Activated B cell treated with CpG ODN at 0.5 μM for 24 hours (primary cell): ENCODE results near the gene THEMIS. TPM values are rescaled to one million over a fixed set of nuclear protein-coding genes. Genes with fewer than 3 reads are reported as not detected.

ENCODE experiments used
- ATAC-seq: fragments of 200-7000 bp; cut with Tn5 transposase; one replicate; pipeline ENCODE4 v1.10.0; 2021; ENCODE audit warnings: low read depth, mild to moderate bottlenecking, moderate library complexity
- CTCF ChIA-PET: fragments of 350-600 bp; sonication (Branson Sonifier 250); formaldehyde crosslinking; loops from one replicate; lab custom pipeline; 2021; ENCODE audit warnings: antibody characterized with exemption; lab: Charles Lee
- POLR2A ChIA-PET: fragments of 350-600 bp; sonication (Branson Sonifier 250); formaldehyde crosslinking; loops from one replicate; lab custom pipeline; 2021; ENCODE audit warnings: antibody characterized with exemption; lab: Charles Lee
- DNase-seq: peaks from one replicate; pipeline ENCODE4 v3.0.0; 2022
- H3K27ac Mint-ChIP-seq: one replicate; pipeline ENCODE4 v1.8.0; 2020; ENCODE audit warnings: mixed read lengths
- H3K27me3 Mint-ChIP-seq: one replicate; pipeline ENCODE4 v1.8.0; 2021; ENCODE audit warnings: mixed read lengths
- H3K36me3 Mint-ChIP-seq: one replicate; pipeline ENCODE4 v1.8.0; 2021; ENCODE audit warnings: low read depth, mixed read lengths
- H3K4me1 Mint-ChIP-seq: one replicate; pipeline ENCODE4 v1.8.0; 2021; ENCODE audit warnings: mixed read lengths
- H3K4me3 Mint-ChIP-seq: one replicate; pipeline ENCODE4 v1.8.0; 2020; ENCODE audit warnings: mild to moderate bottlenecking, mixed read lengths
- H3K9me3 Mint-ChIP-seq: one replicate; pipeline ENCODE4 v1.8.0; 2020; ENCODE audit warnings: mixed read lengths
- intact Hi-C: fragments of 100-400 bp; cut with micrococcal nuclease; formaldehyde crosslinking; loops from one replicate; pipeline ENCODE4 v1.15.1; 2024
- total RNA-seq: library from RNA; stranded (reverse); gene quantifications from 2 replicates; pipeline ENCODE4 v1.2.3, GENCODE V29; 2022
- TF ChIP-seq, protein P1 (sequence below): fragments of 200-600 bp; IDR thresholded peaks from one replicate; pipeline ENCODE4 v1.8.0; 2022; ENCODE audit warnings: antibody characterized with exemption, mild to moderate bottlenecking

The THEMIS gene
- total RNA-seq, 1 donor from 2014 or later, result not detected

DNA sequence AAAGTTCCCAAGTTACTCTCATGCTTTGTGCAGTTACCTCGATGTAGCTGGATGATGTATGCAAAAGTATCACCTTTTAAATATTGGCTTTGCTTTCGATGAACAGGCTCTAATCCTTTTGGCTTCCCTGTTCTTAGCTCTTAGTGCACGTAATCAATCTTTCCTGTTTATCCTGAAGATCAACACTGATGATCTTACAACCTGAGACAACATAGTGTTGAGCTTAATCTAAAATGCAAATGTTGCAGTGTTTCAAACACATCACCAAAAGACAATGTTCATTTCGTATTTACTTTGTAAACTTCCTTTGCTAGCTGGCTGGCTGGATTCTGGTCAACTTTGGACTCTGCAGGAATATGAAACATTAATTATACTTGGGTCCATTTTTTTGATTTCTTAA, 132.1 kb downstream of the THEMIS start:
- Mint-ChIP-seq H3K27me3 (no peaks in the 10 kb centered on the region), H3K4me1 (no peaks in the 10 kb centered on the region), H3K36me3 (no peaks in the 10 kb centered on the region), H3K4me3 (no peak overlapping the region), H3K9me3 (no peaks in the 10 kb centered on the region), H3K27ac (no peak overlapping the region)
- no peak for DNase-seq
- CTCF ChIA-PET, result no interaction called here
- no peak for ATAC-seq
- intact Hi-C loops, result no loop called here
- TF ChIP-seq, protein P1, sequence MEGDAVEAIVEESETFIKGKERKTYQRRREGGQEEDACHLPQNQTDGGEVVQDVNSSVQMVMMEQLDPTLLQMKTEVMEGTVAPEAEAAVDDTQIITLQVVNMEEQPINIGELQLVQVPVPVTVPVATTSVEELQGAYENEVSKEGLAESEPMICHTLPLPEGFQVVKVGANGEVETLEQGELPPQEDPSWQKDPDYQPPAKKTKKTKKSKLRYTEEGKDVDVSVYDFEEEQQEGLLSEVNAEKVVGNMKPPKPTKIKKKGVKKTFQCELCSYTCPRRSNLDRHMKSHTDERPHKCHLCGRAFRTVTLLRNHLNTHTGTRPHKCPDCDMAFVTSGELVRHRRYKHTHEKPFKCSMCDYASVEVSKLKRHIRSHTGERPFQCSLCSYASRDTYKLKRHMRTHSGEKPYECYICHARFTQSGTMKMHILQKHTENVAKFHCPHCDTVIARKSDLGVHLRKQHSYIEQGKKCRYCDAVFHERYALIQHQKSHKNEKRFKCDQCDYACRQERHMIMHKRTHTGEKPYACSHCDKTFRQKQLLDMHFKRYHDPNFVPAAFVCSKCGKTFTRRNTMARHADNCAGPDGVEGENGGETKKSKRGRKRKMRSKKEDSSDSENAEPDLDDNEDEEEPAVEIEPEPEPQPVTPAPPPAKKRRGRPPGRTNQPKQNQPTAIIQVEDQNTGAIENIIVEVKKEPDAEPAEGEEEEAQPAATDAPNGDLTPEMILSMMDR, result no peak
- POLR2A ChIA-PET, result no interaction called here

DNA sequence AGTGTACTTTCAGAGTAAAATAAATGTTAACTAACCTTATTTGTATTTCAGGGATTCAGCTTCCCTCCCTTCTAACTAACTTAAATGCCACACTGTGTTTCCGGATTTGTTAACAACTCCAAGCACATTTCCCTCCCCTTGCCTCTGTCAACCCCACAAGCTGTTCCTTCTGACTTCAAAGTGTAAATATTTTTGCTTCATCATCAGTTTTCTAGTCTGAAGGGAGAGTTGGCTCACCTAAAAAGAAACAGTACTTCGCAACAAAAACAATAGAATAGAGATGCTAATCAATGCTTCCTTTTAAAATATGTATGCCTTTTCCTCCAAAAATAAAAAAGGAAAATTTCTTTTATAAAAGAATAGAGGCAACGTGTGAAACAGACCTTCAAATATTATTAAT, 132.6 kb downstream of the THEMIS start:
- TF ChIP-seq, protein P1, result no peak
- ChIA-PET CTCF (no interaction called here), POLR2A (no interaction called here)
- no peaks in the 10 kb centered on the region for H3K4me1 Mint-ChIP-seq
- H3K27me3 Mint-ChIP-seq, result no peaks in the 10 kb centered on the region
- DNase-seq (no peak), ATAC-seq (no peak)
- no peak overlapping the region for H3K27ac Mint-ChIP-seq
- intact Hi-C loops, result no loop called here
- no peak overlapping the region for H3K4me3 Mint-ChIP-seq
- H3K9me3 Mint-ChIP-seq, result no peaks in the 10 kb centered on the region
- H3K36me3 Mint-ChIP-seq, result no peaks in the 10 kb centered on the region

GRCh38 chr6:127765949-127766348, 134.9 kb downstream of the THEMIS start:
- no peak for DNase-seq
- Mint-ChIP-seq H3K27me3 (no peaks in the 10 kb centered on the region), H3K27ac (no peak overlapping the region), H3K36me3 (no peaks in the 10 kb centered on the region), H3K9me3 (no peaks in the 10 kb centered on the region), H3K4me3 (no peak overlapping the region), H3K4me1 (no peaks in the 10 kb centered on the region)
- intact Hi-C loops, result no loop called here
- POLR2A ChIA-PET, result no interaction called here
- TF ChIP-seq, protein P1, result no peak
- CTCF ChIA-PET, result no interaction called here
- ATAC-seq, result no peak

- no peaks in the 10 kb centered on the region for H3K4me1 Mint-ChIP-seq
- no peaks in the 10 kb centered on the region for H3K9me3 Mint-ChIP-seq
- TF ChIP-seq, protein P1, result no peak
- ChIA-PET POLR2A (no interaction called here), CTCF (no interaction called here)
- no peak overlapping the region for H3K4me3 Mint-ChIP-seq
- no peak overlapping the region for H3K27ac Mint-ChIP-seq
- ATAC-seq (no peak), DNase-seq (no peak)
- intact Hi-C loops, result no loop called here
- H3K27me3 Mint-ChIP-seq, result no peaks in the 10 kb centered on the region
- no peaks in the 10 kb centered on the region for H3K36me3 Mint-ChIP-seq
Observed at GRCh38 chr6:127762284-127762683, 138.6 kb downstream of the THEMIS start.

DNA sequence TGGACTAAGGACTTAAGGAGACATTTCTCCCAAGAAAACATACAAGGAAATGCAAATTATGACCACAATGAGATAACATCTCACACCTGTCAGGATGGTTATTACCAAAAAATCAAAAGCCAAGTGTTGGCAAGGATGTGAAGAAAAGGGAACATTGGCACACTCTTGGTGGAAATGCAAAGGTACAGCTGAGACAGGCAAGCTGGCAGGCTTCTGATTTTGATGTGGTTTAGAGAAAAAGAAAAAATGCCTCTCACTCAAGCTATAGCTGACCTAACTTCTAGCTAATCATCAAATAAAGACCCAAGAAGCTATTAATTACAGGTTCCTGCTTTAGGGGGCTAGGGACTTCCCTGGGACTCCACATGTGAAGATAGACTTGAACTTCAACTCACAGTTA, 139.8 kb downstream of the THEMIS start:
- H3K9me3 Mint-ChIP-seq, result no peaks in the 10 kb centered on the region
- TF ChIP-seq, protein P1, result no peak
- no peak for ATAC-seq
- intact Hi-C loops, result no loop called here
- no peaks in the 10 kb centered on the region for H3K4me1 Mint-ChIP-seq
- no peaks in the 10 kb centered on the region for H3K36me3 Mint-ChIP-seq
- H3K4me3 Mint-ChIP-seq, result no peak overlapping the region
- no peak overlapping the region for H3K27ac Mint-ChIP-seq
- no peak for DNase-seq
- ChIA-PET POLR2A (no interaction called here), CTCF (no interaction called here)
- H3K27me3 Mint-ChIP-seq, result no peaks in the 10 kb centered on the region
